Mesodermal cell (in vitro differentiated cells): Measurements from ENCODE around the gene SLC6A9.

Source experiments
- H3K27ac ChIP-seq: 2 replicates; pipeline ENCODE4 v1.7.0; 2013; ENCODE audit warnings: mild to moderate bottlenecking, low read depth, low read length, moderate library complexity; ENCODE audit not compliant: severe bottlenecking
- H3K36me3 ChIP-seq: 2 replicates; pipeline ENCODE4 v1.7.1; 2013; ENCODE audit warnings: mild to moderate bottlenecking, low read length, moderate library complexity; ENCODE audit not compliant: control insufficient read depth, insufficient read depth
- H3K4me1 ChIP-seq: one replicate; pipeline ENCODE4 v1.7.1; 2013; ENCODE audit warnings: mild to moderate bottlenecking, low read length; ENCODE audit not compliant: insufficient read depth, control insufficient read depth, poor library complexity, severe bottlenecking
- H3K4me3 ChIP-seq: 2 replicates; pipeline ENCODE4 v1.7.0; 2013; ENCODE audit warnings: low read length, control low read depth, mild to moderate bottlenecking; ENCODE audit not compliant: insufficient read depth, poor library complexity, severe bottlenecking; ENCODE audit errors: extremely low read depth
- H3K9me3 ChIP-seq: 2 replicates; pipeline ENCODE4 v1.7.1; 2013; ENCODE audit warnings: mild to moderate bottlenecking, low read length, moderate library complexity; ENCODE audit not compliant: control insufficient read depth
- WGBS, 2 experiments: methylation state at CpG; one replicate each; pipeline ENCODE4 v1.1.5; 2013; ENCODE audit warnings: missing lambda C conversion rate in 2 of 2; ENCODE audit not compliant: insufficient coverage in 2 of 2; 5-methylcytosine and 5-hydroxymethylcytosine counted together

The SLC6A9 gene

DNA sequence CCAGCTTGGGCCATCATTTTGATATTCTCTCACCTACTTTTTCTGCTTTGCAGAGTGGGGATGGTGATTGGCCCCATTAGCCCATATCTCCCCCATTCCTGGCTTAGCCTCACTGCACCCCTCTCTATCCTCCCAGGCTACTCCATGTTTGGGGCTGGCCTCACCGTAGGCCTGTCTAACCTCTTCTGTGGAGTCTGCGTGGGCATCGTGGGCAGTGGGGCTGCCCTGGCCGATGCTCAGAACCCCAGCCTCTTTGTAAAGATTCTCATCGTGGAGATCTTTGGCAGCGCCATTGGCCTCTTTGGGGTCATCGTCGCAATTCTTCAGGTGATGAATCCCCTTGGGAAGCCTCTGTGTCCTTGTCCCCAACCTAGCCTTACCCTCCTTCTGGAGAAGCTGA is 54.4 kb downstream of the SLC6A9 start:
- H3K36me3 ChIP-seq: peaks cover 52% of the 10 kb centered on the region
- H3K9me3 ChIP-seq: no peaks in the 10 kb centered on the region
- peaks cover 7% of the 10 kb centered on the region for H3K4me1 ChIP-seq
- WGBS, 2 experiments: 94 to 98% methylated on average over 8 of the region's 8 CpGs
- H3K4me3 ChIP-seq: no peak overlapping the region
- H3K27ac ChIP-seq: no peak overlapping the region

DNA sequence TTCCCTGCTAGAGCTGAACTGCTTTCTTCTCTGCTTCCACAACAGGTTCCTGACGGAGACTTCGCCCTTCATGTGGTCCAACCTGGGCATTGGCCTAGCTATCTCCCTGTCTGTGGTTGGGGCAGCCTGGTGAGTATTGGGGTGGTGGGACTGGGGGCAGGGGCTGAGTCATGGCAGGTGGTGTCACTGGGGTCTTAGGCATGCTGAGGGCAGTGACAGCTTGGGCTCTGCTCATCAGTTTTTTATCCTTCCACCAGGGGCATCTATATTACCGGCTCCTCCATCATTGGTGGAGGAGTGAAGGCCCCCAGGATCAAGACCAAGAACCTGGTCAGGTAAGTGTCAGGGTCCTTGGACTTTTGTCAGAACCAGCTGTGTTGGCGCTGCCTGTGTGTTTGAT is 55.2 kb downstream of the SLC6A9 start:
- WGBS, 2 experiments: 93 to 94% methylated on average over 2 to 3 of the region's 4 CpGs

DNA sequence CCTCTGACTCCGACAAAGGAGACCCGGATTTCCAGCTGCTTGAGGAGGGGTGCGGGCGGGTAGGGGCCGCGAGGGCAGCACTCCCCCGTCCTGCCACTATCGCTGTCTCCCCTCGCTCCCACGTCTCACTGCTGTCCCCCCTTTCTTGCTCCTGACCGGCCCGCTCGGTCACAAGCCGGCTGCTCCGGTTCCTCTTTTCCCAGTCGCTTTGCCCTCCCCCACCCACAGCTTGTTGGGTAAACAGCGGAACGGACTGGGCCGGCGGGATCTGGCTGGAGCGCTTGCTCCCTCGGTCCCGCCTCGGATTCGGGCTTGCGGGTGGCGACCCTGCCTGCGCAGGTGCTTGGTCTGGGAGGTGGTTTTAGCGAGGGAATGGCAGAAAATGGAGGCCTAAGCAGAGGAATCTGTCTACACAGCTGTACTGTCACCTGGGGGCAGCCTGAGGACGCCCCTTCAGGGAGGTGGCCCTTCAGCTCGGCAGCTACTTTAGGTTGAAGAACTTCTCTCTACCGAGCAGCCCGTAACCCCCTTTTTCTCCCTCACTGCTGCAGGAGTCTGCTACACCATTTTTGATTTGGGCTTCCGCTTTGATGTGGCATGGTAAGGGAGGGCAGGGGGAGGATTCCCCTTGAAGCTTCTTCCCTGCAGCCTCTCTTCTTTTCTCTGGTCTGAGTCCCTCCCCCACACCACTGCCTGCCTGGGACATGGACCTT is 55.9 kb downstream of the SLC6A9 start:
- Histone ChIP-seq H3K36me3 (peaks cover 45% of the 10 kb centered on the region), H3K4me1 (peaks cover 13% of the 10 kb centered on the region), H3K9me3 (no peaks in the 10 kb centered on the region), H3K4me3 (peak overlapping the region; percentile 86), H3K27ac (peak overlapping the region; percentile 74)
- 0% methylated on average over 23 to 24 of the region's 34 CpGs for WGBS, 2 experiments

More for the DNA sequence above, 55.2 kb downstream of the SLC6A9 start:
- Histone ChIP-seq H3K9me3 (no peaks in the 10 kb centered on the region), H3K4me1 (peaks cover 7% of the 10 kb centered on the region), H3K27ac (no peak overlapping the region), H3K4me3 (peak overlapping the region; percentile 86), H3K36me3 (peaks cover 49% of the 10 kb centered on the region)

DNA sequence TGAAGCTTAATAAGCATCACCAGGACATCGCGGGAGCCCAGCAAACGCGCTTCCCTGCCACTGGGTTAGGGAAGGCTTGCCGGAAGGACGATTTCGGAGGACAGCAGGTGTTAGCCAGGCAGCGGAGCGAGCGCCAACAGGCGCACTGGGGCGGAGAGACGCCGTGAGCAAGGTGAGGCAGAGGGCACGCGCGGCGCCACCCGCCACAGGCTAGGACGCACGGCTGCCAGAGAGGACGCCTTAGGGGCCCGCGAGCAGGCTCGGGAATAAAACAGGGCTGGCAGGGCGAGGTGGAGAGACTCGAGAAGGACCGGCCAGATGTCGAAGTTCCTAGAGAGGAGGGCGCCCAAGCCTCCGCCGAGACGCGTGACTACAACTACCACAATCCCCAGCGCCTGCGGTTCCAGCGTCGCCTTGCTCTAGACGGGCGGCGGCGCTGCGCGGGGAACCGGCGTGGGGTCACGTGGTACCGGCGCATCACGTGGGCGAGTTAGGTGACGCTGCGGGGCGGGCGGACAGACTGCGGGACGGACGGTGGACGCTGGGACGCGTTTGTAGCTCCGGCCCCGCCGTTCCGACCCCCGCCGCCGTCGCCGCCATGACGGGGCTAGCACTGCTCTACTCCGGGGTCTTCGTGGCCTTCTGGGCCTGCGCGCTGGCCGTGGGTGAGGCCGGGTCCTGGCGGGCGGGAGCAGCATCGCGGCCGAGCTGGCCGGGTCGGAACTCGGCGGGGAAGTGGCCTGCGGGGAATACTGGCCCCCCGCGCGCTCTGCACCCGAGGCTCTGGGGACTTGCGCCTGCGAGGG is 56.6 kb downstream of the SLC6A9 start, which contains the start of gene ATP6V0B:
TSS of gene ATP6V0B (plus strand) at position 518 of the 806 bp plus-strand sequence. CDS start at position 599, 81 bp downstream.
- peak within 1 kb of the TSS; percentile 74 for H3K27ac ChIP-seq
- 0 to 1% methylated on average over 74 to 78 of the region's 93 CpGs for WGBS, 2 experiments
- no peaks in the 10 kb centered on the region for H3K9me3 ChIP-seq

DNA sequence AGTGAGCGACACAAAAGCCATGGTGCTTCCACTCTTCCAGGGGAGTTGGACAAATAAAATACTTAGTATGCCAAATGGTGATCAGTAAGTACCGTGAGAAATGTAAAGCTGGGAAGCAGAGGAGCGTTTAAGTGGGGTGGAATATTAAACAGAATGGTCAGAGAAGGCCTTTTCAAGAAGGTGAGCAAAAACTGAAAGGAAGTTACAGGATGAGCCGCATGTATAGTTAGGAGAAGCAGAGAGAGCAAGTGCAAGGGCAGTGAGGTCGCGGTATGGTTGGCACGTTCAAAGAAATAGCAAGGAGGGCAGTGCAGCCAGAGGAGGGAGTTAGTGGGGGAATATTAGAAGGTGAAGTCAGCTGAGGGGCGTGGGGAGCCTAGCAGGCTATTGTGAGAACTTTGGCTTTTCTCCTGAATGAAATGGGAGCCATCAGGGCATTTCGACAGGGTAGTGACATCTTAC is 57.2 kb downstream of the SLC6A9 start:
- Histone ChIP-seq H3K4me3 (peak overlapping the region; percentile 86), H3K36me3 (peaks cover 45% of the 10 kb centered on the region), H3K27ac (no peak overlapping the region), H3K9me3 (no peaks in the 10 kb centered on the region), H3K4me1 (peaks cover 14% of the 10 kb centered on the region)
- WGBS, 2 experiments: 39 to 48% methylated on average over 9 of the region's 9 CpGs

More for the DNA sequence above, 56.6 kb downstream of the SLC6A9 start, which contains the start of gene ATP6V0B:
- peaks cover 45% of the 10 kb centered on the region for H3K36me3 ChIP-seq
- H3K4me1 ChIP-seq: peaks cover 14% of the 10 kb centered on the region
- peak within 1 kb of the TSS; percentile 86 for H3K4me3 ChIP-seq

DNA sequence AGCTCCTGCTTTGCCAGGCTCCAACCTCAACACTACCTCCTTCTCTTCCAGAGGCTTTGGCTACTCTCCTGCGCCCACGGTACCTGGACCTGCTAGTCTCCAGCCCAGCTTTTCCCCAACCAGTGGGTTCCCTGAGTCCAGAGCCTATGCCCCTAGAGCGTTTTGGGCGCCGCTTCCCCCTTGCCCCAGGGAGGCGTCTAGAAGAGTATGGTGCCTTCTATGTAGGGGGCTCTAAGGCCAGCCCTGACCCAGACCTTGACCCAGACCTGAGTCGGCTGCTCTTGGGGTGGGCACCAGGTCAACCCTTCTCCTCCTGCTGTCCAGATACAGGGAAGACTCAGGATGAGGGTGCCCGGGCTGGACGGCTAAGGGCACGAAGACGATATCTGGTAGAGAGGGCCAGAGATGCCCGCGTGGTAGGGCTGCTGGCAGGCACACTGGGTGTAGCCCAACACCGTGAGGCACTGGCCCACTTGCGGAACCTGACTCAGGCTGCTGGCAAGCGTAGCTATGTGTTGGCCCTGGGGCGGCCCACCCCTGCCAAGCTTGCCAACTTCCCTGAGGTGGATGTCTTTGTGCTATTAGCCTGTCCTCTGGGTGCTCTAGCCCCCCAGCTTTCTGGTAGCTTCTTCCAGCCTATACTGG is 59.8 kb downstream of the SLC6A9 start:
- WGBS, 2 experiments: 93% methylated on average over 15 to 17 of the region's 17 CpGs
- Histone ChIP-seq H3K4me1 (peaks cover 7% of the 10 kb centered on the region), H3K9me3 (no peaks in the 10 kb centered on the region), H3K4me3 (no peak overlapping the region), H3K27ac (no peak overlapping the region), H3K36me3 (peaks cover 32% of the 10 kb centered on the region)

DNA sequence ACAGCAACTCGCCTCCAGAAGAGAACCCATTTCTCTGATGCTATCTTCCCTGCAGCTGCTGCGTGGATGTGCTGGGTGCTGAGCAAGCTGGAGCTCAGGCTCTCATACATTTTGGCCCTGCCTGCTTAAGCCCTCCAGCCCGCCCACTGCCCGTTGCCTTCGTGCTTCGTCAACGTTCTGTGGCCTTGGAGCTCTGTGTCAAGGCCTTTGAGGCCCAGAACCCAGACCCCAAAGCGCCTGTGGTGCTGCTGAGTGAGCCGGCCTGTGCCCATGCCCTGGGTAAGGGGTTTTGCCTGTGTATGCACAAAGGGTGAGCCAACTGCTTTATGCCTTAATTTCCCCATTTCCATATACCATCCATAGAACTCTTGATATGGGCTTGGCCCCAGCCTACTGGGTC is 60.4 kb downstream of the SLC6A9 start:
- Histone ChIP-seq H3K36me3 (peaks cover 28% of the 10 kb centered on the region), H3K27ac (no peak overlapping the region), H3K4me1 (peaks cover 7% of the 10 kb centered on the region), H3K9me3 (no peaks in the 10 kb centered on the region), H3K4me3 (peak overlapping the region; percentile 76)
- 92% methylated on average over 7 to 9 of the region's 9 CpGs for WGBS, 2 experiments

DNA sequence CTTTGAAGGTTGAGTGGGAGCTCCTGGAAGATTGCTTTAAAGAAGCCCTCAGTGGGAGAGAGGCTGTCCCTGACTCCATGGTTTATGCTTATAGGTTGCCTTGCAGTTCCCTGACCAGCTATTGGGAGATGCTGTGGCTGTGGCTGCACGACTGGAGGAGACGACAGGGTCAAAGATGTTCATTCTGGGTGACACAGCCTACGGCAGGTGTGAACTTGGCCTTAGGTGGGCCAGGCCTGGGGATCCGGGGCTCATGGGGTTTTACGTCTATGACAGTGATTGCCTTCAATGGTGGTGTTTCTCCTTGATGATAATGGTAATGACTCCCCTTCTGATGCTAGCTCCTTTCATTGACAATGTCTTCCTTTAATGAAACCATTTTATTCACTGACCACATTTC is 60.8 kb downstream of the SLC6A9 start:
- Histone ChIP-seq H3K4me1 (peaks cover 7% of the 10 kb centered on the region), H3K9me3 (no peaks in the 10 kb centered on the region), H3K27ac (no peak overlapping the region), H3K36me3 (peaks cover 28% of the 10 kb centered on the region), H3K4me3 (peak overlapping the region; percentile 76)
- 28 to 63% methylated on average over 3 to 4 of the region's 5 CpGs for WGBS, 2 experiments

DNA sequence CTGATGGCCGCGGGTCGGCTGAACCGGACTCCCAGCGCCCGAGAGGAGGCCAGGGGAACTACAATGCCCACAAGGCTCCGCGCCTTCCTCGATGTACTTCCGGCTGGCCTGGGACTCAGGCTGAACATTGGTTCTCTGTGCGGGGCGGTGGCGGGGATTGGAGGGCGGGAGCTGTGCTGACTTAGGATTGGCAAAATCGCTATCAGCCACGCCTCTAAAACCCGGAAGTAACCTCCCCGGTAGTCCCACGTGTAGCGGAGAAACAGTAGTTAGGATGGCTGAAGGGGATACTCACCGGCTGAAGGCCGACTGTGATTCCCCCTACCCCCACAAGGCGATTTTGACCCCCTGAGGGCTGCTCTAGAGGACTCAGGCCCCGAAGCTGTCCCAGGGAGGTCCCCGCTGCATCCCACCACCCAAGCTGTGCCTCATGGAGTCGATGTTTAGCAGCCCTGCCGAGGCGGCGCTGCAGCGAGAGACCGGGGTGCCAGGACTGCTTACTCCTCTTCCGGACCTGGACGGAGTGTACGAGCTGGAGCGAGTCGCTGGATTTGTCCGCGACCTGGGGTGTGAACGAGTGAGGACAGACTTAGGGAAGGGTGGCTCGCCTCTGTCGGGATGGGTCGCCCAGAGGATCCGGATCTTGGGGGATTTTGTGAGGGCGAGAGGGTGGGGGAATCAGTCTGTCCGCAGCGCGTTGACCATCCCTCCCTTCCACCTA is 61.4 kb downstream of the SLC6A9 start, which contains the start of gene DPH2:
TSS of gene DPH2 (plus strand) at position 265 of the 721 bp plus-strand sequence. CDS start at position 431, 166 bp downstream.
- WGBS, 2 experiments: 0 to 1% methylated on average over 29 to 36 of the region's 47 CpGs
- Histone ChIP-seq H3K36me3 (peaks cover 28% of the 10 kb centered on the region), H3K9me3 (no peaks in the 10 kb centered on the region), H3K4me1 (peaks cover 7% of the 10 kb centered on the region), H3K4me3 (peak within 1 kb of the TSS; percentile 76), H3K27ac (no peak within 1 kb of the TSS)

DNA sequence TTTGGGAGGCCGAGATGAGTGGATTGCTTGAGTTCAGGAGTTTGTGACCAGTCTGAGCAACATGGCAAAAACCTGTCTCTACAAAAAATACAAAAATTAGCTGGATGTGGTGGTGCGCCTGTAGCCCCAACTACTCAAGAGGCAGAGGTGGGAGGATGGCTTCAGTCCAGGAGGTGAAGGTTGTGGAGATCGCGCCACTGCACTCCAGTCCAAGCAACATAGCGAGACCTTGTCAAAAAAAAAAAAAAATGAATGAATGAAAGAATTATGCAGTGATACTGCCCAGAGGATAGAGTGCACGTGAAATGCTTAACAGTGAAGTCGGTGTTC is 61.9 kb downstream of the SLC6A9 start:
- no peaks in the 10 kb centered on the region for H3K9me3 ChIP-seq
- 49 to 70% methylated on average over 5 to 7 of the region's 7 CpGs for WGBS, 2 experiments
- peaks cover 28% of the 10 kb centered on the region for H3K36me3 ChIP-seq
- H3K4me1 ChIP-seq: peaks cover 7% of the 10 kb centered on the region
- no peak overlapping the region for H3K4me3 ChIP-seq
- no peak overlapping the region for H3K27ac ChIP-seq
